BE2C (cell line): ENCODE data around the gene CCNG2.

Experiments
- DNase-seq: peaks from one replicate; pipeline ENCODE4 v3.0.0-alpha.2; 2020
- H3K27me3 ChIP-seq: fragments of 250-450 bp; sonication (Bioruptor Pico); 2 replicates; pipeline ENCODE4 v1.5.1; 2020; ENCODE audit warnings: mild to moderate bottlenecking
- H3K36me3 ChIP-seq: fragments of 250-450 bp; sonication (Bioruptor Pico); 2 replicates; pipeline ENCODE4 v1.5.1; 2020; ENCODE audit warnings: mild to moderate bottlenecking
- H3K4me1 ChIP-seq: fragments of 250-450 bp; sonication (Bioruptor Pico); 2 replicates; pipeline ENCODE4 v1.5.1; 2020
- H3K4me3 ChIP-seq: 2 replicates; pipeline ENCODE4 v1.5.1; 2011; ENCODE audit warnings: low read depth, low read length
- H3K9me3 ChIP-seq: fragments of 250-450 bp; sonication (Bioruptor Pico); 2 replicates; pipeline ENCODE4 v1.5.1; 2020
- TF ChIP-seq, protein P1 (sequence below): IDR thresholded peaks from 2 replicates; pipeline ENCODE4 v1.5.1; 2012; ENCODE audit warnings: mild to moderate bottlenecking, low read depth, low read length

The CCNG2 gene

DNA sequence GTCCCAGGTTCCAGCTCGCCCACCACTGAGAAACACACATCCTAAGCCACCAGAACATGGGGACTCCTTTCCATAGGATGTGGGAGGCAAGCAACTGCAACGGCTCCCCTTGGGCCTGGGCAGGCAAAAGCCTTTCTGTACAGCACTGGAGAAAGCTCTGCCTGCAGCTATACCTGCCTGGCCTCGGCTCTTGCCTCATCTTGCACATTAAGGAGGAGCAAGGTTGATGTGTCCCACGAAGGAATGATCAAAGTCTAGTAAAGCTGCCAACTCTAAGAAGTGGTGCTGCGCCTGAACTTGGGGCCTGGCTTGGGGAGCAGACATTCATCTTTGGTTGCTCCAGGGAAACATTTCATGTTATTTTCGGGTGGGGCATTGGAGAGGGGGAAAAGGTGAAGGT is 19.6 kb downstream of the CCNG2 start:
- DNase-seq, result no peak
- H3K9me3 ChIP-seq, result no peaks in the 10 kb centered on the region

GRCh38 chr4:77177199-77177598 is 20.2 kb downstream of the CCNG2 start:
- DNase-seq, result no peak
- no peaks in the 10 kb centered on the region for H3K4me1 ChIP-seq
- H3K9me3 ChIP-seq, result no peaks in the 10 kb centered on the region
- H3K27me3 ChIP-seq, result peaks cover 15% of the 10 kb centered on the region
- no peaks in the 10 kb centered on the region for H3K36me3 ChIP-seq
- TF ChIP-seq, protein P1, sequence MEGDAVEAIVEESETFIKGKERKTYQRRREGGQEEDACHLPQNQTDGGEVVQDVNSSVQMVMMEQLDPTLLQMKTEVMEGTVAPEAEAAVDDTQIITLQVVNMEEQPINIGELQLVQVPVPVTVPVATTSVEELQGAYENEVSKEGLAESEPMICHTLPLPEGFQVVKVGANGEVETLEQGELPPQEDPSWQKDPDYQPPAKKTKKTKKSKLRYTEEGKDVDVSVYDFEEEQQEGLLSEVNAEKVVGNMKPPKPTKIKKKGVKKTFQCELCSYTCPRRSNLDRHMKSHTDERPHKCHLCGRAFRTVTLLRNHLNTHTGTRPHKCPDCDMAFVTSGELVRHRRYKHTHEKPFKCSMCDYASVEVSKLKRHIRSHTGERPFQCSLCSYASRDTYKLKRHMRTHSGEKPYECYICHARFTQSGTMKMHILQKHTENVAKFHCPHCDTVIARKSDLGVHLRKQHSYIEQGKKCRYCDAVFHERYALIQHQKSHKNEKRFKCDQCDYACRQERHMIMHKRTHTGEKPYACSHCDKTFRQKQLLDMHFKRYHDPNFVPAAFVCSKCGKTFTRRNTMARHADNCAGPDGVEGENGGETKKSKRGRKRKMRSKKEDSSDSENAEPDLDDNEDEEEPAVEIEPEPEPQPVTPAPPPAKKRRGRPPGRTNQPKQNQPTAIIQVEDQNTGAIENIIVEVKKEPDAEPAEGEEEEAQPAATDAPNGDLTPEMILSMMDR, result no peak
- H3K4me3 ChIP-seq, result no peak overlapping the region

More for the DNA sequence above, 19.6 kb downstream of the CCNG2 start:
- Histone ChIP-seq H3K36me3 (no peaks in the 10 kb centered on the region), H3K4me1 (no peaks in the 10 kb centered on the region), H3K27me3 (peaks cover 15% of the 10 kb centered on the region), H3K4me3 (no peak overlapping the region)
- TF ChIP-seq, protein P1, result no peak

DNA sequence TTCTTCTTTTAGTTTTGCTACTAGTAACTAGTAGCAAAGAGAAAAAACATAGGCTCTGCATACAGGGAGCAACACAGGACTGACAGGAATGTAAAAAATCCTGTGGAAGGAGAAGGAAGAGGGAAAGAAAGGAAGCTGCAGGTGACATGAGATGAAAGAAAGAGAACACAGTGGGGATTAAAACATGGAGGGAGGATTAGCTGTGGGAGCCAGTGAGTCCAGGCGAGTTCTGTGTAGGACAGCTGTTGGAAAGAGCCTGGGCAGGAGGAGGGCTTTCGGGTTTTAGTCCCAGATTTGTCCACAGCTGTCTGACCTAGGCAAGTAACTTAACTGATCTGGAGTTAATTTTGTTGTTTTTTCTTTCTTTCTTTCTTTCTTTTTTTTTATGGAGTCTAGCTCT is 21.6 kb downstream of the CCNG2 start:
- no peak overlapping the region for H3K4me3 ChIP-seq
- H3K4me1 ChIP-seq, result no peaks in the 10 kb centered on the region
- TF ChIP-seq, protein P1, result no peak
- H3K36me3 ChIP-seq, result no peaks in the 10 kb centered on the region
- DNase-seq, result no peak
- peaks cover 15% of the 10 kb centered on the region for H3K27me3 ChIP-seq
- H3K9me3 ChIP-seq, result no peaks in the 10 kb centered on the region

DNA sequence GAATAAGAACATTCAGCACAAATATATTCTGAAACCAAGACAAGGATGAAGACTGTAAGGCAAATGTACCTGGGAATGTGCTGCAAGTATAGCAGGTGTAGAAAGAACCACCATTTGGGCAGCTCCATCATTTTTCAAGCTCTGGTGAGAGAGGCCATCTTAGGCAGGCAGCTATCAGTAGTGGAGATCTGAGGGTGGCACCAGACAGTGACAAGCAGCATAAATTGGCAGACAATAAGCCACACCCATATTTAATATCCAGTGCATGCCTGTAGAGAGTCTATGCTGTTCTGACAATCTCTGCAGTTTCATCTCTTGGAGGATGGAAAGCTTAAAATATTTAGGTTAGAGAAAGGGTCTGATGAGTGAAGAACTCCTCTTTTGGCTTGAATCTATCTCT is 22.5 kb downstream of the CCNG2 start:
- TF ChIP-seq, protein P1, result no peak
- Histone ChIP-seq H3K4me3 (no peak overlapping the region), H3K27me3 (peaks cover 19% of the 10 kb centered on the region), H3K4me1 (no peaks in the 10 kb centered on the region), H3K9me3 (no peaks in the 10 kb centered on the region), H3K36me3 (no peaks in the 10 kb centered on the region)
- DNase-seq, result no peak

DNA sequence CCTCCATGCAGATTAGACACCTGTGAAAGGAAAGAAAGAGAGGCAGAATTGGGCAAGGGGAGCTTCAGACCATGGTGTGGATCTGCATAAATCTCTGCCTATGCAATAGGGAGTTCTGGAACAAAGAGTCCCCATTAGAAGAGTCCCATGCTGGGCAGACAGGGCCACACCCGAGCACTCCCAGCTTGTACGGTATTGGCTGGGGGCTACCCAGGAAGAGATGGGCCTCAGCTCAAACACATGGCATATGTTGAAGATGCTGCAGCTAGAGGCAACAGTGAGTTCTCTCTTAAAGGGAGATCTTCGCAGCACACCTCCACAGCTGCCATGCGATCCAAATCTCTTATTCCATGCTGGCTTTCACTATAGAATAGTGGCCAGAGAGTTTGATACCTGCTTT is 24.7 kb downstream of the CCNG2 start:
- H3K4me3 ChIP-seq, result no peak overlapping the region
- TF ChIP-seq, protein P1, result no peak
- H3K9me3 ChIP-seq, result no peaks in the 10 kb centered on the region
- no peak for DNase-seq
- no peaks in the 10 kb centered on the region for H3K4me1 ChIP-seq
- no peaks in the 10 kb centered on the region for H3K36me3 ChIP-seq
- peaks cover 17% of the 10 kb centered on the region for H3K27me3 ChIP-seq

GRCh38 chr4:77183777-77184420 is 26.9 kb downstream of the CCNG2 start:
- Histone ChIP-seq H3K4me1 (no peaks in the 10 kb centered on the region), H3K36me3 (no peaks in the 10 kb centered on the region), H3K9me3 (no peaks in the 10 kb centered on the region), H3K4me3 (no peak overlapping the region), H3K27me3 (peaks cover 3% of the 10 kb centered on the region; the same call in 1 of the 2 replicates)
- TF ChIP-seq, protein P1, result no peak
- DNase-seq, result no peak
